HEK293 (cell line): ENCODE measurements around the gene RNF225.

Experiments used
- BCL11B ChIP-seq: fragments of 450-650 bp; formaldehyde crosslinking; IDR thresholded peaks from 2 replicates; pipeline ENCODE4 v1.5.1; 2016; ENCODE audit warnings: low read depth, missing biosample characterization, missing genetic modification characterization
- EGR2 ChIP-seq: fragments of 450-650 bp; formaldehyde crosslinking; IDR thresholded peaks from 2 replicates; pipeline ENCODE4 v1.5.1; 2016; ENCODE audit warnings: low read depth, missing biosample characterization, missing genetic modification characterization
- IKZF3 ChIP-seq: fragments of 450-650 bp; IDR thresholded peaks from 2 replicates; pipeline ENCODE4 v1.5.0; 2018; ENCODE audit warnings: missing biosample characterization, mild to moderate bottlenecking, missing genetic modification characterization, moderate library complexity
- KLF16 ChIP-seq: fragments of 450-650 bp; formaldehyde crosslinking; IDR thresholded peaks from 2 replicates; pipeline ENCODE4 v1.5.1; 2017; ENCODE audit warnings: missing biosample characterization, missing genetic modification characterization
- OSR2 ChIP-seq: fragments of 450-650 bp; formaldehyde crosslinking; IDR thresholded peaks from 2 replicates; pipeline ENCODE4 v1.5.1; 2016; ENCODE audit warnings: missing biosample characterization, missing genetic modification characterization
- OVOL3 ChIP-seq: fragments of 450-650 bp; formaldehyde crosslinking; IDR thresholded peaks from 2 replicates; pipeline ENCODE4 v1.5.1; 2016; ENCODE audit warnings: missing biosample characterization, missing genetic modification characterization
- SCRT1 ChIP-seq: fragments of 450-650 bp; formaldehyde crosslinking; IDR thresholded peaks from 2 replicates; pipeline ENCODE4 v1.5.1; 2016; ENCODE audit warnings: missing biosample characterization, missing genetic modification characterization, borderline replicate concordance
- SP3 ChIP-seq: fragments of 450-650 bp; formaldehyde crosslinking; IDR thresholded peaks from 2 replicates; pipeline ENCODE4 v1.5.1; 2016; ENCODE audit warnings: missing biosample characterization, missing genetic modification characterization
- WT1 ChIP-seq: fragments of 450-650 bp; formaldehyde crosslinking; IDR thresholded peaks from 2 replicates; pipeline ENCODE4 v1.5.1; 2016; ENCODE audit warnings: missing biosample characterization, missing genetic modification characterization
- ZBTB48 ChIP-seq: fragments of 450-650 bp; formaldehyde crosslinking; IDR thresholded peaks from 2 replicates; pipeline ENCODE4 v1.5.1; 2016; ENCODE audit warnings: missing biosample characterization, missing genetic modification characterization
- ZNF10 ChIP-seq: fragments of 450-650 bp; formaldehyde crosslinking; IDR thresholded peaks from 2 replicates; pipeline ENCODE4 v1.5.1; 2017; ENCODE audit warnings: missing biosample characterization, missing genetic modification characterization
- ZNF132 ChIP-seq: fragments of 450-650 bp; formaldehyde crosslinking; IDR thresholded peaks from 2 replicates; pipeline ENCODE4 v1.5.1; 2017; ENCODE audit warnings: missing biosample characterization, missing genetic modification characterization, borderline replicate concordance
- ZNF133 ChIP-seq: fragments of 450-650 bp; formaldehyde crosslinking; IDR thresholded peaks from 2 replicates; pipeline ENCODE4 v1.5.1; 2016; ENCODE audit warnings: missing biosample characterization, missing genetic modification characterization
- ZNF157 ChIP-seq: fragments of 450-650 bp; formaldehyde crosslinking; IDR thresholded peaks from 2 replicates; pipeline ENCODE4 v1.5.1; 2016; ENCODE audit warnings: missing biosample characterization, missing genetic modification characterization
- ZNF23 ChIP-seq: fragments of 450-650 bp; formaldehyde crosslinking; IDR thresholded peaks from 2 replicates; pipeline ENCODE4 v1.5.1; 2016; ENCODE audit warnings: missing biosample characterization, missing genetic modification characterization, borderline replicate concordance
- ZNF24 ChIP-seq: fragments of 450-650 bp; formaldehyde crosslinking; IDR thresholded peaks from 2 replicates; pipeline ENCODE4 v1.5.1; 2016; ENCODE audit warnings: missing biosample characterization, missing genetic modification characterization
- ZNF341 ChIP-seq: fragments of 450-650 bp; formaldehyde crosslinking; IDR thresholded peaks from 2 replicates; pipeline ENCODE4; 2016; ENCODE audit warnings: low read depth, missing biosample characterization, missing genetic modification characterization
- ZNF366 ChIP-seq: fragments of 450-650 bp; formaldehyde crosslinking; conservative IDR thresholded peaks from 2 replicates; pipeline ENCODE4 v1.5.1; 2016; ENCODE audit warnings: missing biosample characterization, missing genetic modification characterization
- ZNF404 ChIP-seq: fragments of 450-650 bp; formaldehyde crosslinking; IDR thresholded peaks from 2 replicates; pipeline ENCODE4 v1.5.1; 2017; ENCODE audit warnings: missing biosample characterization, missing genetic modification characterization
- ZNF423 ChIP-seq: fragments of 450-650 bp; formaldehyde crosslinking; IDR thresholded peaks from 2 replicates; pipeline ENCODE4 v1.5.1; 2016; ENCODE audit warnings: missing biosample characterization, missing genetic modification characterization
- ZNF473 ChIP-seq: fragments of 450-650 bp; formaldehyde crosslinking; IDR thresholded peaks from 2 replicates; pipeline ENCODE4 v1.5.1; 2017; ENCODE audit warnings: missing biosample characterization, missing genetic modification characterization
- ZNF501 ChIP-seq: fragments of 450-650 bp; formaldehyde crosslinking; IDR thresholded peaks from 2 replicates; pipeline ENCODE4 v1.5.1; 2016; ENCODE audit warnings: missing biosample characterization, missing genetic modification characterization
- ZNF549 ChIP-seq: fragments of 450-650 bp; IDR thresholded peaks from 2 replicates; pipeline ENCODE4 v1.5.1; 2018; ENCODE audit warnings: missing biosample characterization, missing genetic modification characterization, mild to moderate bottlenecking, inconsistent platforms, moderate library complexity
- ZNF558 ChIP-seq: fragments of 450-650 bp; formaldehyde crosslinking; IDR thresholded peaks from 2 replicates; pipeline ENCODE4 v1.5.1; 2016; ENCODE audit warnings: missing biosample characterization, missing genetic modification characterization
- ZNF571 ChIP-seq: fragments of 450-650 bp; formaldehyde crosslinking; IDR thresholded peaks from 2 replicates; pipeline ENCODE4 v1.5.0; 2017; ENCODE audit warnings: missing biosample characterization, missing genetic modification characterization
- ZNF585B ChIP-seq: fragments of 450-650 bp; formaldehyde crosslinking; IDR thresholded peaks from 2 replicates; pipeline ENCODE4 v1.5.1; 2016; ENCODE audit warnings: missing biosample characterization, missing genetic modification characterization
- ZNF600 ChIP-seq: fragments of 450-650 bp; formaldehyde crosslinking; IDR thresholded peaks from 2 replicates; pipeline ENCODE4 v1.5.1; 2016; ENCODE audit warnings: missing biosample characterization, missing genetic modification characterization
- ZNF670 ChIP-seq: fragments of 450-650 bp; formaldehyde crosslinking; IDR thresholded peaks from 2 replicates; pipeline ENCODE4 v1.5.1; 2016; ENCODE audit warnings: missing biosample characterization, missing genetic modification characterization, low read depth
- ZNF776 ChIP-seq: fragments of 450-650 bp; formaldehyde crosslinking; IDR thresholded peaks from 2 replicates; pipeline ENCODE4 v1.5.0; 2017; ENCODE audit warnings: missing biosample characterization, missing genetic modification characterization, borderline replicate concordance
- ZNF785 ChIP-seq: fragments of 450-650 bp; formaldehyde crosslinking; IDR thresholded peaks from 2 replicates; pipeline ENCODE4 v1.5.1; 2016; ENCODE audit warnings: missing biosample characterization, missing genetic modification characterization
- TF ChIP-seq, protein P1 (sequence below): fragments of 450-650 bp; formaldehyde crosslinking; IDR thresholded peaks from 2 replicates; pipeline ENCODE4; 2016; ENCODE audit warnings: missing biosample characterization, missing genetic modification characterization
- TF ChIP-seq, protein P2 (sequence below): fragments of 450-650 bp; formaldehyde crosslinking; IDR thresholded peaks from 2 replicates; pipeline ENCODE4 v1.5.1; 2016; ENCODE audit warnings: missing biosample characterization, missing genetic modification characterization
- TF ChIP-seq, protein P3 (sequence below): fragments of 450-650 bp; IDR thresholded peaks from 2 replicates; pipeline ENCODE4 v1.5.1; 2018; ENCODE audit warnings: missing biosample characterization, missing genetic modification characterization
- TF ChIP-seq, protein P4 (sequence below): fragments of 450-650 bp; formaldehyde crosslinking; IDR thresholded peaks from 2 replicates; pipeline ENCODE4 v1.5.1; 2016; ENCODE audit warnings: missing biosample characterization, missing genetic modification characterization, low read depth
- TF ChIP-seq, protein P5 (sequence below): fragments of 450-650 bp; formaldehyde crosslinking; IDR thresholded peaks from 2 replicates; pipeline ENCODE4 v1.5.1; 2017; ENCODE audit warnings: missing biosample characterization, missing genetic modification characterization

The RNF225 gene

DNA sequence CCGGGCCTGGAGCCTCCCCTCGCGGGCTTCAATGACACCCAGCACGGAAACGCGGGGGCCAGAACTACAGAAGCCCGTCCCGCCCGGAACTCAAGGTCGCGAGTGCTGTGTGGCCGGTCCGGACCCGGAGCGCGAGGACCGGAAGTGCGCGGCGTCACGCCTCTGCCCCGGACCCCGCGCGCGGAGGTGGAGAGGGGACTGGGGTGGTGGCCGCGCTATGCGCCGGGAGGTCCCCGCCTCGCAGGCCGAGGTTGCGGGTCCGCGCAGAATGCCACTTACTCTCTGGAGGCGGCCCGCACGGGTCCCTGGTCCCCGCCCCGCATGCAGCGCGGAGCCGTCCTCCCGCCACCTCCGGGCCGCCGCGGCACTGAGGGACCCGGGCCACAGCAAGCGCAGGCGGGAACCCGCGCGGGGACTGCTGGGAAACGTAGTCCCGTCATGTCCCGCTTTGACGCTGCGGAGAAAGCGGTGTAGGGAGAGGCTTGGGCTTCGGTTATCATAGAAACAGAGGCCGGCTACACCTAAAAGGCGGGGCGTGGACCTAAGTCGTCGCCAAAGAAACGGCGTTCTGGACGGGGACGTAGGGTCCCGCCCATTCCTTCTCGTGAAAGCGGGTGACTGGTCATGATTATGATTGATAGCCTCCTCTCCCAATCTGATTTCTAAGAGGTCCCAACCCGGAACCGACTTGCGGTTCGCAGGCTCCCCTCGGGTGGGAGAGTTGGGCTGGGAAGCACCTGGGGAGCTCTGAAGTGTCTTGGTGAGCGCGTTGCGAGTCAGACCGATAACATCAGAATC is 14.6 kb upstream of the RNF225 start, which contains the start of gene ZNF837 (continued):
- TF ChIP-seq, protein P1, sequence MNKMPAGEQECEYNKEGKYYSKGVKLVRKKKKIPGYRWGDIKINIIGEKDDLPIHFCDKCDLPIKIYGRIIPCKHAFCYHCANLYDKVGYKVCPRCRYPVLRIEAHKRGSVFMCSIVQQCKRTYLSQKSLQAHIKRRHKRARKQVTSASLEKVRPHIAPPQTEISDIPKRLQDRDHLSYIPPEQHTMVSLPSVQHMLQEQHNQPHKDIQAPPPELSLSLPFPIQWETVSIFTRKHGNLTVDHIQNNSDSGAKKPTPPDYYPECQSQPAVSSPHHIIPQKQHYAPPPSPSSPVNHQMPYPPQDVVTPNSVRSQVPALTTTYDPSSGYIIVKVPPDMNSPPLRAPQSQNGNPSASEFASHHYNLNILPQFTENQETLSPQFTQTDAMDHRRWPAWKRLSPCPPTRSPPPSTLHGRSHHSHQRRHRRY (tag by site-specific recombination) = no peak
- TF ChIP-seq, protein P2, sequence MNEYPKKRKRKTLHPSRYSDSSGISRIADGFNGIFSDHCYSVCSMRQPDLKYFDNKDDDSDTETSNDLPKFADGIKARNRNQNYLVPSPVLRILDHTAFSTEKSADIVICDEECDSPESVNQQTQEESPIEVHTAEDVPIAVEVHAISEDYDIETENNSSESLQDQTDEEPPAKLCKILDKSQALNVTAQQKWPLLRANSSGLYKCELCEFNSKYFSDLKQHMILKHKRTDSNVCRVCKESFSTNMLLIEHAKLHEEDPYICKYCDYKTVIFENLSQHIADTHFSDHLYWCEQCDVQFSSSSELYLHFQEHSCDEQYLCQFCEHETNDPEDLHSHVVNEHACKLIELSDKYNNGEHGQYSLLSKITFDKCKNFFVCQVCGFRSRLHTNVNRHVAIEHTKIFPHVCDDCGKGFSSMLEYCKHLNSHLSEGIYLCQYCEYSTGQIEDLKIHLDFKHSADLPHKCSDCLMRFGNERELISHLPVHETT (tag by site-specific recombination) = peak; percentile 70; the same call in 1 of the 2 replicates
- no peak for TF ChIP-seq SCRT1 (tag by site-specific recombination)
- TF ChIP-seq ZNF133 (tag by site-specific recombination) = 0 out of 2 replicates have a peak, but pooled peaks have one; percentile 16
- TF ChIP-seq ZNF341 (tag by site-specific recombination) = no peak
- peak; percentile 90 for TF ChIP-seq ZBTB48 (tag by site-specific recombination)
- no peak for TF ChIP-seq IKZF3
- TF ChIP-seq ZNF585B (tag by site-specific recombination) = no peak
- TF ChIP-seq ZNF24 (tag by site-specific recombination) = peak; percentile 93
- TF ChIP-seq, protein P3, sequence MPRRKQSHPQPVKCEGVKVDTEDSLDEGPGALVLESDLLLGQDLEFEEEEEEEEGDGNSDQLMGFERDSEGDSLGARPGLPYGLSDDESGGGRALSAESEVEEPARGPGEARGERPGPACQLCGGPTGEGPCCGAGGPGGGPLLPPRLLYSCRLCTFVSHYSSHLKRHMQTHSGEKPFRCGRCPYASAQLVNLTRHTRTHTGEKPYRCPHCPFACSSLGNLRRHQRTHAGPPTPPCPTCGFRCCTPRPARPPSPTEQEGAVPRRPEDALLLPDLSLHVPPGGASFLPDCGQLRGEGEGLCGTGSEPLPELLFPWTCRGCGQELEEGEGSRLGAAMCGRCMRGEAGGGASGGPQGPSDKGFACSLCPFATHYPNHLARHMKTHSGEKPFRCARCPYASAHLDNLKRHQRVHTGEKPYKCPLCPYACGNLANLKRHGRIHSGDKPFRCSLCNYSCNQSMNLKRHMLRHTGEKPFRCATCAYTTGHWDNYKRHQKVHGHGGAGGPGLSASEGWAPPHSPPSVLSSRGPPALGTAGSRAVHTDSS (tag by site-specific recombination) = peak; percentile 55; the same call in 1 of the 2 replicates
- TF ChIP-seq, protein P4, sequence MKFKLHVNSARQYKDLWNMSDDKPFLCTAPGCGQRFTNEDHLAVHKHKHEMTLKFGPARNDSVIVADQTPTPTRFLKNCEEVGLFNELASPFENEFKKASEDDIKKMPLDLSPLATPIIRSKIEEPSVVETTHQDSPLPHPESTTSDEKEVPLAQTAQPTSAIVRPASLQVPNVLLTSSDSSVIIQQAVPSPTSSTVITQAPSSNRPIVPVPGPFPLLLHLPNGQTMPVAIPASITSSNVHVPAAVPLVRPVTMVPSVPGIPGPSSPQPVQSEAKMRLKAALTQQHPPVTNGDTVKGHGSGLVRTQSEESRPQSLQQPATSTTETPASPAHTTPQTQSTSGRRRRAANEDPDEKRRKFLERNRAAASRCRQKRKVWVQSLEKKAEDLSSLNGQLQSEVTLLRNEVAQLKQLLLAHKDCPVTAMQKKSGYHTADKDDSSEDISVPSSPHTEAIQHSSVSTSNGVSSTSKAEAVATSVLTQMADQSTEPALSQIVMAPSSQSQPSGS (tag by site-specific recombination) = no peak
- no peak for TF ChIP-seq ZNF571 (tag by site-specific recombination)
- 0 out of 2 replicates have a peak, but pooled peaks have one; percentile 37 for TF ChIP-seq OSR2
- peak; percentile 84 for TF ChIP-seq ZNF10 (tag by site-specific recombination)
- no peak for TF ChIP-seq ZNF776
- TF ChIP-seq OVOL3 (tag by site-specific recombination) = peak; percentile 79
- TF ChIP-seq ZNF473 = no peak
- TF ChIP-seq ZNF157 (tag by site-specific recombination) = no peak
- TF ChIP-seq ZNF132 (tag by site-specific recombination) = no peak
- no peak for TF ChIP-seq ZNF558
- peak; percentile 94 for TF ChIP-seq ZNF501 (tag by site-specific recombination)
- 0 out of 2 replicates have a peak, but pooled peaks have one; percentile 29 for TF ChIP-seq ZNF23
- TF ChIP-seq ZNF785 (tag by site-specific recombination) = peak; percentile 90
- no peak for TF ChIP-seq ZNF670 (tag by site-specific recombination)
- peak; percentile 52; the same call in 1 of the 2 replicates for TF ChIP-seq ZNF549 (tag by site-specific recombination)
- peak; percentile 94 for TF ChIP-seq EGR2
- peak; percentile 11; the same call in 1 of the 2 replicates for TF ChIP-seq WT1 (tag by site-specific recombination)
- peak; percentile 80 for TF ChIP-seq ZNF600
- TF ChIP-seq, protein P5, sequence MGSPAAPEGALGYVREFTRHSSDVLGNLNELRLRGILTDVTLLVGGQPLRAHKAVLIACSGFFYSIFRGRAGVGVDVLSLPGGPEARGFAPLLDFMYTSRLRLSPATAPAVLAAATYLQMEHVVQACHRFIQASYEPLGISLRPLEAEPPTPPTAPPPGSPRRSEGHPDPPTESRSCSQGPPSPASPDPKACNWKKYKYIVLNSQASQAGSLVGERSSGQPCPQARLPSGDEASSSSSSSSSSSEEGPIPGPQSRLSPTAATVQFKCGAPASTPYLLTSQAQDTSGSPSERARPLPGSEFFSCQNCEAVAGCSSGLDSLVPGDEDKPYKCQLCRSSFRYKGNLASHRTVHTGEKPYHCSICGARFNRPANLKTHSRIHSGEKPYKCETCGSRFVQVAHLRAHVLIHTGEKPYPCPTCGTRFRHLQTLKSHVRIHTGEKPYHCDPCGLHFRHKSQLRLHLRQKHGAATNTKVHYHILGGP (tag by site-specific recombination) = no peak; the same call in 1 of the 2 replicates
- TF ChIP-seq ZNF366 (tag by site-specific recombination) = no peak
- TF ChIP-seq ZNF404 (tag by site-specific recombination) = no peak
- no peak; the same call in 1 of the 2 replicates for TF ChIP-seq BCL11B (tag by site-specific recombination)
- peak; percentile 98 for TF ChIP-seq KLF16
- TF ChIP-seq ZNF423 (tag by site-specific recombination) = 0 out of 2 replicates have a peak, but pooled peaks have one; percentile 36
- peak; percentile 92 for TF ChIP-seq SP3 (tag by site-specific recombination)
